Stimulated activated CD4-positive, alpha-beta T cell treated with anti-CD3 and anti-CD28 coated beads, TNF-alpha, amount 100 ng/mL, for 24 hours (primary cell): Measurements from ENCODE around the gene TFPT.

Experiments
- DNase-seq, 3 experiments: peaks; one replicate each; pipeline ENCODE4 v3.0.0-alpha.2; 2020; ENCODE audit warnings: low read depth in 3 of 3

Gene TFPT

DNA sequence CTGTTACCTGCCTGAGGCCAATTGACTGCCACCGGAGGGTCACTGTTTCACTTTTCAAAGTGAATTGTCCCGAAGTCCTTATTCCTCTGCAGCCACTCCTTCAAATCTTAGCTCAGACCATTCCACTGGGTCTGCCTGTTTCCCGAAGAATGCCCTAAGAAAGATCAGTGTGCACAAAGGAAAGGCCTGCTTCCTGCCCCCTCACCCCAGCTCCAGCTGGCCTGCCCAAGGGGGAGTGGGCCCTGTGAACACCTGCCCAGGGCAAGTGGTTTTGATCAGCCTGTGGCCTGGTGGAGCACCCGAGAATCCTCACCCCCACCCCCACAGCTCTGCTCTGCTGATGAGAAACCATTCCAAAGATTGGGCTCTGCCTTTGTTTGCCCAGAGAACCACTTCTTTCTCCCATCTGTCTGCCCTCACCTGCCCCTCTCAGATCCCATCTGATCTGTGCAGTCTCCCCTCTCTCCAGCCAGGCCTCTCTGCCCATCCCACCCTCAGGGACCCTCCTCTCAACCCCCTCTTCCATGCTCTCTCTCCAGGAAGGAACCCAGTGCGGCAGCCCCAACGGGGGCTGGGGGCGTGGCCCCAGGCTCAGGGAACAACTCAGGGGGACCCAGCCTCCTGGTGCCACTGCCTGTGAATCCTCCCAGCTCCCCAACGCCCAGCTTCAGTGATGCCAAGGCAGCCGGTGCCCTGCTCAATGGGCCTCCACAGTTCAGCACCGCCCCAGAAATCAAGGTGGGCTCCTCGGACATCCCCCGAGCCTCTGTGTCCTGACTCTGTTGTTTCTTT, 33.8 kb upstream of the TFPT start:
- no peak for DNase-seq

DNA sequence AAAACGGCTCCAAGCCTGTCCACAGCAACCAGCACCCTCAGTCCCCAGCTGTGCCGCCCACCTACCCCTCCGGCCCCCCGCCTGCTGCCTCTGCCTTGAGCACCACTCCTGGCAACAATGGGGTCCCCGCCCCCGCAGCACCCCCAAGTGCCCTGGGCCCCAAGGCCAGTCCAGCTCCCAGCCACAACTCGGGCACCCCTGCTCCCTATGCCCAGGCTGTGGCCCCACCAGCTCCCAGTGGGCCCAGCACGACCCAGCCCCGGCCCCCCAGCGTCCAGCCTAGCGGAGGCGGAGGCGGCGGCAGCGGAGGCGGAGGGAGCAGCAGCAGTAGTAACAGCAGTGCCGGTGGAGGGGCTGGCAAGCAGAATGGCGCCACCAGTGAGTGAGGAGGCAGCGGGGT, 32.7 kb upstream of the TFPT start:
- DNase-seq: no peak

DNA sequence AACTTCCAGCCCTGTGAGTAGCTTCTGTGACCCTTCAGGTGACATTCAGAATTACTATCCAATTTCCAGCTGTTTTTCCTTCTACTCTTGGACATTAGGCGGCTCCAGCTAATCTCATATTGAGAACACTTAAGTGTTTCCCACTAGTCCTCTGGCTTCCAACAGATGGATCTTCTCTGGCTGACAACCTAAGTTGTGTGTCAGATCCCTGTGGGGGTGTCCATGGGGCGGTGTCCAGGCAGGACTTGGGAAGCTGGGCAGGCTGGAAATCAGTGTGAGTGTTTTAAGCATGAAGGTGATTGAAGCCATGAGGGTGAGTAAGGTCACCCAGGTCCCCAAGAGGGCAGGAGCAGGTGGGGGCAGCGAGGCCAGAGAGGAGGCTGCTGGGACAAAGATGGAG, 32.2 kb upstream of the TFPT start:
- DNase-seq: no peak

DNA sequence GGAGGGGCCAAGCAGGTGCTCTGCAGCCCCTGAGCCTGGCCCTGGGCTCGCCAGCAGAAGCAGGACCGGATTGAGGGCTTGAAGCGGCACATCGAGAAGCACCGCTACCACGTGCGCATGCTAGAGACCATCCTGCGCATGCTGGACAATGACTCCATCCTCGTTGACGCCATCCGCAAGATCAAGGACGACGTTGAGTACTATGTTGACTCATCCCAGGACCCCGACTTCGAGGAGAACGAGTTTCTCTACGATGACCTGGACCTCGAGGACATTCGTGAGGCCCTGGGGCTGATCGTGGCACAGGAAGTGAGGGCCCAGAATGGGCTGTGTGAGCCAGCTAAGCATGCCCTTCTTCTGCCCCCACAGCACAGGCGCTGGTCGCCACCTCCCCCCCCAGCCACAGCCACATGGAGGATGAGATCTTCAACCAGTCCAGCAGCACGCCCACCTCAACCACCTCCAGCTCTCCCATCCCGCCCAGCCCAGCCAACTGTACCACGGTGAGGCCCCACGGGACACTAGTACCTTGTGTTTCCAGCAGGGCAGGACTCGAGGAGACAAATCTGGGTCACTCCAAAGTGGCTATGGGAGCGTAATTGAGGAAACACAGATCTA, 30.2 kb upstream of the TFPT start:
- no peak for DNase-seq

DNA sequence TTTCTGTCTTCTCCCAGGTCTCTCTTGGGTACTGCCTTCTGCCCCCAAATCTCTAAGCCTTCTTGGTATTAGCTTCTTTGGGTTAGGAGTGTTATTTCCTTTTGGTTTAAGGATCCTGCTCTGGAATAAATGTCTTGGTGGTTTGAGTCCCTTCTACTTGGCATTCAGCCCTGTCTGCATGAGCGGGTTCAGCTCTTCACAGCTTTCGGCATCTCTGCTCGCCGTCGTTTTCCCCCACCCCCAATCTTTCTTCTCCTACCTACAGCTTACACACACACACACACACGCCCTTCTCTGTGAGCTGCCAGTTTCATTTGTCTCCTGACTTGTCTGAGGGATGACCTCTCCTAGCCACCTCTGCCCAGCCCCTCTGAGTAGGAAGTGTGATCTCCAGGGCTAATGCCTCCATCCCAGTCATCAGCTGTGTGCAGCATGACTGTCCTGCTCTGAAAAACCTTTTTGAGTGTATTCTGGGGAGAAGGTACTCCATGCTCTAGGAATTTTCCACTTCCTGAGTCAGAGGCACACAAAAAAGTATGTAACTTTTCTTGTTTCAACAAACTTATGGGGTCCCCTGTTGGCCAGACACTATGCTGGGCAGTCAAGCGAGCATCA, 26.8 kb upstream of the TFPT start:
- DNase-seq: no peak

DNA sequence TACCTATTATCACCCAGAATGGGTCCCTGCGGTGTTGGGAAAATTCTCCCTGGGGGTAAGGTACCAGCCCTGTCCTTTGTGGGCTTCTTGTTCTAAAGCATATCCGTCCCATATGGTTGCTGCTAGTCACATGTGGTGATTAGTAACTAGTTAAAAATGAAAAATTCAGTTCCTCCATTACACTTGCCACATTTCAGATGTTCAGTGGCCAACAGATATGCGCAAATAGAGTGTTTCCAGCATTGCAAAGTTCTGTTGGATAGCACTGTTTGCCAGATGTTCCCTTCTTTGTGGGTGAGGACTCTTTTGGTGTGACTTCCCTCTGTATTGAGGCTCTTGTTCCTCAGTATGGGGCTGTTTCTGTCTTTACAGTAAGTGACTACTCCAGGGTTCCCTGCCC, 25.9 kb upstream of the TFPT start:
- no peak for DNase-seq

DNA sequence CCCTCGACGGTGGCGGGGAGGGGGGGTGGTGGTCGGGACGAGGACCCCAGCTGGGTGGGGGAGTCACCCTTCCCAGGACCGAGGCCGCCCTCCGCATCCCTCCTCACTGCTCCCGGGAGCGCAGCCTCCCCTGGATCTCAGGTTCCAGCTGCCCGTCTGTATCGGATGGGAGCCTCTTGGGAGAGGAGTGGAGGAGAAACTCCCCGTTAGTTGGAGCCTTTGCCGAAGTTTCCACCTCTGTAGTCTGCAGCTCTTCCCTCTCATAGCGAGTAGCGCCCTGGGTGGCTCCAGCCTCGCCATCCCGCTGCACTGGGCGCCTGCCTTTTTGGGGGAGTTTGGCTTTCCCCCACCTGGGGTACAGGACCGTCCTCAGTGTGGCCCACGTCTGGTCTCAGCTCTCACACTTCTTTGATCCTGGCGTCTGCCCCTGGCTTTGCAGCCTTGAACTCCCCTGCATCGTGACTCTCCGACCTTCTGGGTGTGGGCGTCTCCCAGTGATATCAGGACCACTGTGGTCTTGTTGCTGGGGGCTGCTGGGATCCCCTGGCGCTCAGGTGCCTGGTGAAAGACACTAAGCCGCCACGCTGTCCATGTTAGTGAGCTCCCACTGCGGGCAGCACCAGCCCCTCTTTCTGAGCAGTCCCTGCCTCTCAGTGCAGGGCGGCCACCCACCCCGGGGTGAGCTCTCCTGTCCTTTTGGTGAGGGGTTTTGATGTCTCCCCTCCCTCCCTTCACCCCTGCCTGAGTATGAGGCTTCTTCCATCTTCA, 23.2 kb upstream of the TFPT start:
- peak in 1 of 3 experiments; percentile 28 for DNase-seq

DNA sequence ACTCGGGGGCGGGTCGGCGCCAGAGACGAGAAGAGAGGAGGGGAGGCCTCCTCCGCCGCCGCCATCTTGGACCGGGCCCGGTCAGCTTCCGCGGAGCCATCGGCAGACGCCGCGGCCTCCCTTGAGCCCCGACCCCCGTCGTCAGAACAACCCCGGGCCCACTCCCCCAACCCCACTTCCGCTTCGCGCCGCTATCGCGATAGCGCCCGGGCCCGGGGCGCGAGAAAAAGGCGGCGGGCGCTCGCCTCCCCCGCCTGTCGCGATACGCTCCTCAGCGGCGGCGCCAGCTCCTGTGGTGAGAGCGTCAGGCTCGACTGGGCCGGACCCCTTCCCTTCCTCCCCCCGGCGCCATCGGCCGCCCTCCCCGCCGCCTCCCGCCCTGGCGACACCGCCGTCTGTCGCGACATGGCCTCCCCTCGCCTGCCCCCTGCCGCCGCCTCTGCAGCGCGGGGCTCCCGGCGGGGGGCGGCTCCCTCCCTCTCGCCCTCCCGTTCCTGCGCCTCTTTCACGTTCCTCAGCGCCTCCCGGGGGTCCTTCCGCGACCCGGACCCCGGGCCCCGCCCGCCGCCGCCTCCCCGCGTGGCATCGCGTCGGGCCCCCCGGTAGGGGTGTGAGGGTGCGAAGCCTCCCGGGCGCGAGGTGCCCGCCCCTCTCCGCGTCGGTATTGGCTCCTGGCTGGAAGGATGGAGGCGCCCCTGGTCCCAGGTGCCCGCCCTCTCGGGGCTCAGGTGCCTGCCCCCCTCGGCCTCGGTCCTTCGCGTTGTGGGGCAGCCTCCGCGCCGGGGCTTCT, 22.4 kb upstream of the TFPT start, which contains the start of gene CNOT3:
Gene CNOT3 (plus strand): TSS at position 64 of the 790 bp plus-strand sequence. CDS start 5,217 bp downstream, outside the sequence.
- DNase-seq: peak in 1 of 3 experiments; percentile 27

DNA sequence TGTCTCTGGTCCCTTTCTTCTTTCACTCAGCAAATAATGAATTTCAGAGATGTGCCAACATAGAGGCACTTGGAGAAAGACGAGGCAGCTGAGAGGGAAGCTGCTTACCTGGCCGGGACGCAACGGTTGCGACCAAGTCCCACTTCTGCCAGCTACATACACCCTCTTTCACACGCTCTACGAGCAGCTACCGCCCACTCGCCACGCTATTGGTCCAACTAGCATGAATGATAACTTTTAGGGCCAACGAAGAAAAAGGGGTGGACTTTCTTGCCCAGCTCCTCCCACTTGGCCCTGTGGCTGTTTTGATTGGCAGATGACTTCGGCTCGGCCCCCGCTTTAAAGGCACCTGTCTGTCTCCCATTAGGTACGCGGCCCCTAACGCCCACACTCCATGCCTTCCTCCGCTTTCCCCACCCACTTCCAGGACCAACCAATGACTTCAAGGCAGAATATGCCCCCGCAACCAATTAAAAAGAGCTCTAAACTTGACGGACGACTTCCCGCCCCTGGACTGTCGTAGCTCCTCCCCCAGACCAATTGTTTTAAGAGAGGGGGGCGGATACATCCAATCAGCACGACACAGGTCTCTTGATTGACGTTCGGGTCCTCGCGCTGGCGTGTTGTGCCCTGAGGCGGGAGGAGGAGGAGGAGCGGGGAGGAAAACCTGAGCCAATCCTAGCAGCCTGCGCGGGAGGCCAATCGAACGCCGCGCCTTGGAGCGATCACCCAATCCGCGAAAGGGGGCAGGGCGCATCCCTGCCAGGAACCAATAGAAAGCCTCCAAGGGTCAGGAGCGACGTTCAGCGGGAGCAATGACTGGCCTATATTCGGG, 21.6 kb upstream of the TFPT start:
- peak; percentile 98 to 99 (median 98) for DNase-seq

DNA sequence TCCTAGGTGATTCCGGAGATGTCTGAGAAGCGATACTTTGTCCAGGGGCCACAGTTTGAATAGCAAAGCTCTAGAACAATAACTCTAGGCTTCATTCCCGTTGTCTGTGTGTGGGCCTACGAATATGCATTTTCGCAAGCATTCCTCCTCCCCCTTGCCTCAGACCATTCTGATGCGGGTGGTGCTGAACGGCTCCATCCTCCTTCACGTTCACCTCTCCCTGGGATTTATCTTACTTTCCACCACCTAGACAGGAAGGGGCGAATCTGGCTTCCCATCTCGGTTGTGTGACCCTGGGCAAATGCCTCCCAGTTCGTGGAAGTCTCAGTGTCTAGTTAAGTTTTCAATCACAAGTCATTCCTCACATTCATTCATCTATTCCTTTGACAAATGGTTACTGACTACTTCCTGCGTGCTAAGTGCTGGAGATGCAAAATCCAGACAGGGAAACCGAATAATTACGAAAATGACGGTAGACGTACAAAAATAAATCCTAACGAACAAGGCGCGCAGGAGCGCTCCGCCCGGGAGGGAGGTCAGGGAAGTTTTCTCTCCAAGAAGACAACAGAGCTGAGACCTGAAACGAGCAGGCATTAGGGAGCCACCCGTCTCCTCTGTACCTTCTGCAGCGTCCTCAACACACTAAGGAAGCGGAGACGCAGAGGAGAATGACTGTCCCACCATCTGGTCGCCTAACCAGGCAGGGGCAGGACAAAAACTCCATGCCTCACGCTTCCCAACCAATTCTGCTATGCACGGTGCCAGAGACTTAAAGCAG, 20.8 kb upstream of the TFPT start:
- no peak for DNase-seq

DNA sequence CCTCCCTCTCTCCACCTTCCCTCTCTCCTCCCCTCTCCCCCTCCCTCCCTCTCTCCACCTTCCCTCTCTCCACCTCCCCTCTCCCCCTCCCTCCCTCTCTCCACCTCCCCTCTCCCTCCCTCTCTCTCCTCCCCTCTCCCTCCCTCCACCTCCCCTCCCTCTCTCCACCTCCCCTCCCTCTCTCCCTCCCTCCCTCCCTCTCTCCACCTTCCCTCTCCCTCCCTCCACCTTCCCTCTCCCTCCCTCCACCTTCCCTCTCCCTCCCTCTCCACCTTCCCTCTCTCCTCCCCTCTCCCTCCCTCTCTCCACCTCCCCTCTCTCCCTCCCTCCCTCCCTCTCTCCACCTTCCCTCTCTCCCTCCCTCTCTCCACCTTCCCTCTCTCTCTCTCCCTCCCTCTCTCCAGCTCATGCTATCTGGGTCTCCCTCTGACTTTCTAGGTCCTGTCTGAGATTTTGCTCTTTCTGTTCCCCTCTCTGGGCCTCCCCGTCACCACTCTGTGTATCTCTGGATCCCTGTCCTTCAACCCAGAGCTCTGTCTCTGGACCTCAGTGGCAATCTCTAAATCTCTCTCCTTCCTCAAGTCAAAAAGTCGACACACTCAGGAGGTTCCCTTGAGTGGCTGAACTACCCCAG, 18.6 kb upstream of the TFPT start:
- no peak for DNase-seq

DNA sequence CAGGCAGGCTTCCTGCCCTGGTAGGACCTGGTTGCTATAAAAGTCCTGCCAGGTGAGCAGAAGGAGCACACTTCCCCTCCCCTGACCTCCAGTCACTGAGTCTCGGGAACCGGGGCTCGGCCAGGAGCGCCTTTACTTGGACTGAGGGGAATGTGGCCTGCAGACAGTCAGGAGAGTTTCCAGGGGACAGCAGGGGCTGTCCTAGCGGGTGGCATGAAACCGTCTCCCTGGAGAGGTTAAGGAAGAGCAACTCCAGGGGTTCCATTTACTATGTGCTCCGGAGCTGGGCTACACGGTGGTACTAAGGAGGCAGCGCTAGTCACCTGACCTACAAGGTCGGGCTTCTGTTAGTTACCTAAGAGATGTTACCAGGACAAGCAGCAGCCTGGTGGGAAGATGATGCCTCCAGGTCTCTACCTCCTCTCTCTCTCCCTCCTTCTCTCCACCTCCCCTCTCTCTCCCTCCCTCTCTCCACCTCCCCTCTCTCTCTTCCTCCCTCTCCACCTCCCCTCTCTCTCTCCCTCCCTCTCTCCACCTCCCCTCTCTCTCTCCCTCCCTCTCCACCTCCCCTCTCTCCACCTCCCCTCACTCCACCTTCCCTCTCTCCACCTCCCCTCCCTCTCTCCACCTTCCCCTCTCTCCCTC, 18.0 kb upstream of the TFPT start:
- no peak for DNase-seq

DNA sequence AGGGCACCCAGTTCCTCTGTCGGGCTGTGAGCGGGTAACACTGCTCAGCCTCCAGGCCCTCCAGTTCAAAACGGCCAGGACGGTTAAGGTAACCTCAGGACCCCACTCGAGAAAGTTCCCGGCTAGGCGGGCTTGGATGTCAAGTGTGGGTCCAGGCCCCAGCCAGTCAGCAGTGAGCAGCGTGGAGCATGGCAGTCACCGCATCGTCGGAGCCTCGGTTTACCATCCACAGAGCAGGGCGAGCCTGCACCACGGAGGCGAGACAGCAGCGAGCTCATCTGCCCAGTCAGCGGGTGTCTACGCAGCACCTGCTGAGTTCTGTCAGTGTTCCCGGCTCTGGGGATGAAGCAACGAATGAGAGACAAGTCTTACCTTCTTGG, 14.2 kb upstream of the TFPT start:
- no peak for DNase-seq

DNA sequence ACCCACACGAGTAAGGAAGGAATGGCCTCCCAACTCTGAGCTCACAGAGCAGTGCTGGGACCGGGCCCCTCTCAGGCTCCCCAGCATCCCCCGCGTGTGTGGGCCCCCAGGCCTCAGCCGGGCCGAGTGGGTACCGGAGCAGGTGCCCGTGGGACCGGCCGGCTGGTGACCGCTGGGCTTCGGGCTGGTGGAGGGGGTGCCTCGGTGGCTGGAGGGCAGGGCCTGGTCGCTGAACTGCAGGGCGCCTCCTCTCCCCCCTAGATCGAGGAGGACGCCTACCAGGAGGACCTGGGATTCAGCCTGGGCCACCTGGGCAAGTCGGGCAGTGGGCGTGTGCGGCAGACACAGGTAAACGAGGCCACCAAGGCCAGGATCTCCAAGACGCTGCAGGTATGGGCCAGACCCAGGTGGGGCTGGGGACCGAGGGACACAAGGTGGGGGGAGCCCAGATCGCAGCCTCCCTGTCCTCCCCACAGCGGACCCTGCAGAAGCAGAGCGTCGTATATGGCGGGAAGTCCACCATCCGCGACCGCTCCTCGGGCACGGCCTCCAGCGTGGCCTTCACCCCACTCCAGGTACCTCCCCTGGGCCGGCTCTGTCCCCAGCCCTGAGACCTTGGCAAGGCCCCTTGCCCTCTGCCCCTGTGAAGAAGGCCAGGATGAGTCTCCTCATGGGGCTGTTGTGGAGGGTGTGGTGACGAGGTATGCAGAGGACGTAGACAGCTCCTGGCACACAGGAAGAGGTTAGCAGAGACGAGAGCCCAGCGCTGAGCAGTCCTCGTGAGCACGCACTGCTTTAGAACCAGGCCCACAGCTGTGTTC, 13.5 kb upstream of the TFPT start:
- no peak for DNase-seq

DNA sequence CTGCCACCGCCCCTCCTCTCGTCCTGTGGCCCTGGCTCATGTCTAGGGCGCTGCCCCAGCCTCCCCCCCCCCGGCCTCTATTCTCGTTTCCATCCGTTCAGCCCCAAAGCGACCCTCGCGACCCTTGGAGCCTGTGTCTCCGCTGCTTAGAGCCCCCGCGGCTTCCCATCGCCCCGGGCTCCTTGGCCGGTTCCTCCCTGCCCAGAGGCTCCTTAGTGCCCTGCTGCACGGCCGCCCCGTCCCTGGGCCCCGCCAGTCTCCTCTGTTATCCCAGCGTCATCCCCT, 12.9 kb upstream of the TFPT start:
- DNase-seq: no peak

DNA sequence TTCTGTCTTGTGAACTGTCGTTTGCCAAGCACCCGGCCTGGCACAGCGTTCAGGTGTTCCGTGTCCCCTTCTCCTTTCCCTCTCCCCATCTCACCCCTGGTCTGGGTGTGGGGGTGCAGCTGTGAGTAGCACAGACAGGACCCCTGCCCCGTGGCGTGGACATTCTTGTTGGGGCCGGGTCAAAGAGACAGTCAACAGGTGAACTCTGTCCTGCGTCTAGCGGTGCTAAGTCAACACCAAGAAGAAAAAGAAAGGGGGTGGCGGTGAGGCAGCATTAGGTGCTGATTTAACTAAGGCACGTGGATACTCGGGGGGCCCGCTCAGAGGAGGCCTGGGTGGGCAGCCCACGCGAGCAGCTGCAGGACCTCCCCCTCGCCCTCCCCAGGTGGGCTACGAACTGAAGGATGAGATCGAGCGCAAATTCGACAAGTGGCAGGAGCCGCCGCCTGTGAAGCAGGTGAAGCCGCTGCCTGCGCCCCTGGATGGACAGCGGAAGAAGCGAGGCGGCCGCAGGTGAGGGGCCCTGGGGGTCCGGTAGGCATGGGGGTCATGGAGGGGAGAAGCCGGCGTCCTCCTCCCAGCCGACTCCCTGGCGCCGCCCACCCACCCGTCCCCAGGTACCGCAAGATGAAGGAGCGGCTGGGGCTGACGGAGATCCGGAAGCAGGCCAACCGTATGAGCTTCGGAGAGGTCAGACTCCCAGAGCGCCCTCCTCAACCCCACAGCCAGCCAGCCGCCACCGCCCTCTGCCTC, 12.4 kb upstream of the TFPT start:
- no peak for DNase-seq

DNA sequence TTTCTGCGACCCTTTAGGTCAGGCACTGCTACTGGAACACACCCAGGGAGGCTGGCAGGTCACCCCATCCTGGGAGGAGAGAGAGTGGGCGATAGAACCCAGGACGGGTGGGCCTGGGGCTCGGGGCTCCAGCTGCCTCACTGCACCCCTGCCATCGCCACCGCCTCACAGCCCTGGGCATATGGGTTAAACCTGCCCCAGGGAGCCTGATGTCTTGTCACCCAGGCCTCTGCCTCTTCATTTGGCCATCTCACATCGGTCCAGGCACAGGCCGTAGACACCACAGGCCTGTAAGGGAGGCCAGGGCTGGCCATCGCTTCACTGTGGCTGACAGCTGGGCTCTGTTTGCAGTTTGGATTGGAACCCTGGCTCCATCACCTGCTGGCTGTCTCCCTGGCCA, 10.3 kb upstream of the TFPT start:
- DNase-seq: no peak
